Stomach smooth muscle (tissue), 2 donors: ENCODE measurements around the gene RAI2.
A peak's percentile ranks its signal among the peaks of the same experiment; 100 is the strongest.

Experiments
- H3K27ac ChIP-seq: one replicate; pipeline ENCODE4 v1.7.0; 2013; ENCODE audit warnings: mild to moderate bottlenecking, low read length, inconsistent platforms
- H3K27me3 ChIP-seq, 2 donors: one replicate each; pipeline ENCODE4 v1.7.0; 2013; ENCODE audit warnings: low read length in 2 of 2; ENCODE audit not compliant: insufficient read depth in 2 of 2, control insufficient read depth in 1 of 2
- H3K36me3 ChIP-seq, 2 donors: one replicate each; pipeline ENCODE4 v1.7.0; 2013; ENCODE audit warnings: low read length in 2 of 2; ENCODE audit not compliant: control insufficient read depth in 2 of 2, insufficient read depth in 2 of 2
- H3K4me1 ChIP-seq: one replicate; pipeline ENCODE4 v1.7.0; 2013; ENCODE audit warnings: low read length; ENCODE audit not compliant: control insufficient read depth, insufficient read depth
- H3K4me3 ChIP-seq, 2 donors: one replicate each; pipeline ENCODE4 v1.7.0; 2013; ENCODE audit warnings: low read length in 2 of 2
- H3K9ac ChIP-seq, 2 donors: one replicate each; pipeline ENCODE4 v1.7.0; 2013; ENCODE audit warnings: low read length in 2 of 2, mild to moderate bottlenecking in 1 of 2
- H3K9me3 ChIP-seq, 2 donors: one replicate each; pipeline ENCODE4 v1.7.0; 2013; ENCODE audit warnings: low read length in 2 of 2; ENCODE audit not compliant: control insufficient read depth in 2 of 2
- donor health status: healthy.
- donor health status: Pancreatic carcinoma.

RAI2 gene

GRCh38 chrX:17860811-17861488 lies at the start of gene RAI2:
TSS of gene RAI2 (minus strand) at chrX:17861298. CDS start at chrX:17802010, 59,288 bp downstream.
- peaks cover 5% of the 10 kb centered on the region for H3K4me1 ChIP-seq
- peak within 1 kb of the TSS; percentile 49 for H3K27ac ChIP-seq
- H3K27me3 ChIP-seq, result peaks cover 0 to 3% of the 10 kb centered on the region in 2 donors
- H3K4me3 ChIP-seq, result peak within 1 kb of the TSS; percentile 71 to 80
- no peaks in the 10 kb centered on the region for H3K9me3 ChIP-seq
- H3K36me3 ChIP-seq, result no peaks in the 10 kb centered on the region
- H3K9ac ChIP-seq, result peak within 1 kb of the TSS; percentile 23 to 75

GRCh38 chrX:17888421-17888820 lies 27.3 kb upstream of the RAI2 start:
- Histone ChIP-seq H3K36me3 (no peaks in the 10 kb centered on the region), H3K9me3 (no peaks in the 10 kb centered on the region), H3K27ac (no peak overlapping the region), H3K4me3 (no peak overlapping the region), H3K9ac (no peak overlapping the region), H3K27me3 (peaks cover 0 to 11% of the 10 kb centered on the region in 2 donors), H3K4me1 (no peaks in the 10 kb centered on the region)

- Histone ChIP-seq H3K27ac (no peak overlapping the region), H3K27me3 (peaks cover 0 to 17% of the 10 kb centered on the region in 2 donors), H3K4me1 (no peaks in the 10 kb centered on the region), H3K36me3 (no peaks in the 10 kb centered on the region), H3K4me3 (no peak overlapping the region), H3K9ac (no peak overlapping the region), H3K9me3 (no peaks in the 10 kb centered on the region)
Observed at GRCh38 chrX:17882680-17883079, 21.6 kb upstream of the RAI2 start.

- H3K9me3 ChIP-seq, result no peaks in the 10 kb centered on the region
Observed at GRCh38 chrX:17878028-17878670, 17.1 kb upstream of the RAI2 start.

GRCh38 chrX:17876135-17876534 lies 15.0 kb upstream of the RAI2 start:
- Histone ChIP-seq H3K4me1 (no peaks in the 10 kb centered on the region), H3K9me3 (no peaks in the 10 kb centered on the region), H3K9ac (no peak overlapping the region), H3K27ac (no peak overlapping the region), H3K27me3 (no peaks in the 10 kb centered on the region), H3K36me3 (no peaks in the 10 kb centered on the region), H3K4me3 (no peak overlapping the region)

More at GRCh38 chrX:17878028-17878670, 17.1 kb upstream of the RAI2 start:
- Histone ChIP-seq H3K4me1 (no peaks in the 10 kb centered on the region), H3K27ac (no peak overlapping the region), H3K4me3 (no peak overlapping the region), H3K9ac (no peak overlapping the region), H3K36me3 (no peaks in the 10 kb centered on the region), H3K27me3 (peaks cover 0 to 6% of the 10 kb centered on the region in 2 donors)

- Histone ChIP-seq H3K9ac (no peak overlapping the region), H3K27me3 (peaks cover 0 to 2% of the 10 kb centered on the region in 2 donors), H3K4me1 (no peaks in the 10 kb centered on the region), H3K36me3 (no peaks in the 10 kb centered on the region), H3K27ac (no peak overlapping the region), H3K4me3 (no peak overlapping the region), H3K9me3 (no peaks in the 10 kb centered on the region)
Observed at GRCh38 chrX:17869580-17869979, 8.5 kb upstream of the RAI2 start.

- Histone ChIP-seq H3K9ac (no peak overlapping the region), H3K36me3 (no peaks in the 10 kb centered on the region), H3K4me1 (peaks cover 5% of the 10 kb centered on the region), H3K9me3 (no peaks in the 10 kb centered on the region), H3K4me3 (peak overlapping the region; percentile 19 to 44), H3K27ac (no peak overlapping the region), H3K27me3 (peaks cover 0 to 5% of the 10 kb centered on the region in 2 donors)
Observed at GRCh38 chrX:17861489-17862011, 452 bp upstream of the RAI2 start.

GRCh38 chrX:17860179-17860780 lies 818 bp downstream of the RAI2 start:
- peak overlapping the region; percentile 71 to 80 for H3K4me3 ChIP-seq
- peaks cover 0 to 3% of the 10 kb centered on the region in 2 donors for H3K27me3 ChIP-seq
- peak overlapping the region; percentile 49 for H3K27ac ChIP-seq
- no peaks in the 10 kb centered on the region for H3K9me3 ChIP-seq
- peaks cover 7% of the 10 kb centered on the region for H3K4me1 ChIP-seq
- no peaks in the 10 kb centered on the region for H3K36me3 ChIP-seq
- H3K9ac ChIP-seq, result peak overlapping the region; percentile 23 to 75

GRCh38 chrX:17859609-17860178 lies 1.4 kb downstream of the RAI2 start:
- peak overlapping the region; percentile 49 for H3K27ac ChIP-seq
- no peaks in the 10 kb centered on the region for H3K36me3 ChIP-seq
- H3K4me1 ChIP-seq, result peaks cover 13% of the 10 kb centered on the region
- H3K9me3 ChIP-seq, result no peaks in the 10 kb centered on the region
- peak overlapping the region; percentile 71 to 80 for H3K4me3 ChIP-seq
- H3K9ac ChIP-seq, result peak overlapping the region; percentile 23 to 75
- H3K27me3 ChIP-seq, result peaks cover 0 to 7% of the 10 kb centered on the region in 2 donors

GRCh38 chrX:17854531-17854930 lies 6.6 kb downstream of the RAI2 start:
- H3K36me3 ChIP-seq, result no peaks in the 10 kb centered on the region
- H3K9ac ChIP-seq, result no peak overlapping the region
- H3K9me3 ChIP-seq, result no peaks in the 10 kb centered on the region
- H3K4me1 ChIP-seq, result peaks cover 28% of the 10 kb centered on the region
- no peak overlapping the region for H3K4me3 ChIP-seq
- peaks cover 0 to 10% of the 10 kb centered on the region in 2 donors for H3K27me3 ChIP-seq
- peak overlapping the region; percentile 18 for H3K27ac ChIP-seq
